GM12801 (cell line): ENCODE data around the gene MECR.

Experiments used
- TF ChIP-seq, protein P1 (sequence below): IDR thresholded peaks from one replicate; pipeline ENCODE4 v1.5.1; 2011; ENCODE audit warnings: control low read depth; ENCODE audit not compliant: insufficient read length; ENCODE audit errors: extremely low read depth

The MECR gene

DNA sequence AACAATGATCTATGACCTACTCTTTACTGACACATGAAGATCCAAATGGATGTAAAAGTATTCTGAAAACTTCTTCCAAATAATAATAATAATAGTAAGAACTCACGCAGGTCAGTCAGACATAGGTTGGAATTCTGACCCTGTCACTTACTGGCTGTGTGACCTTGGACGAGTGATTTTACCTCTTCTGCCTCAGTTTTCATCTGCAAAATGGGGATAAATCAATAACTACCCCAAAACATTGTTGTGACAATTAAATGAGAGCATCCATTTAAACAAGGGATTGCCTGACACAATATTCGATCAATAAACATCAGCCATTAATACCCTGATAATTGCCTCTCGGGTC lies 556 bp downstream of the MECR start:
- TF ChIP-seq, protein P1, sequence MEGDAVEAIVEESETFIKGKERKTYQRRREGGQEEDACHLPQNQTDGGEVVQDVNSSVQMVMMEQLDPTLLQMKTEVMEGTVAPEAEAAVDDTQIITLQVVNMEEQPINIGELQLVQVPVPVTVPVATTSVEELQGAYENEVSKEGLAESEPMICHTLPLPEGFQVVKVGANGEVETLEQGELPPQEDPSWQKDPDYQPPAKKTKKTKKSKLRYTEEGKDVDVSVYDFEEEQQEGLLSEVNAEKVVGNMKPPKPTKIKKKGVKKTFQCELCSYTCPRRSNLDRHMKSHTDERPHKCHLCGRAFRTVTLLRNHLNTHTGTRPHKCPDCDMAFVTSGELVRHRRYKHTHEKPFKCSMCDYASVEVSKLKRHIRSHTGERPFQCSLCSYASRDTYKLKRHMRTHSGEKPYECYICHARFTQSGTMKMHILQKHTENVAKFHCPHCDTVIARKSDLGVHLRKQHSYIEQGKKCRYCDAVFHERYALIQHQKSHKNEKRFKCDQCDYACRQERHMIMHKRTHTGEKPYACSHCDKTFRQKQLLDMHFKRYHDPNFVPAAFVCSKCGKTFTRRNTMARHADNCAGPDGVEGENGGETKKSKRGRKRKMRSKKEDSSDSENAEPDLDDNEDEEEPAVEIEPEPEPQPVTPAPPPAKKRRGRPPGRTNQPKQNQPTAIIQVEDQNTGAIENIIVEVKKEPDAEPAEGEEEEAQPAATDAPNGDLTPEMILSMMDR: no peak

DNA sequence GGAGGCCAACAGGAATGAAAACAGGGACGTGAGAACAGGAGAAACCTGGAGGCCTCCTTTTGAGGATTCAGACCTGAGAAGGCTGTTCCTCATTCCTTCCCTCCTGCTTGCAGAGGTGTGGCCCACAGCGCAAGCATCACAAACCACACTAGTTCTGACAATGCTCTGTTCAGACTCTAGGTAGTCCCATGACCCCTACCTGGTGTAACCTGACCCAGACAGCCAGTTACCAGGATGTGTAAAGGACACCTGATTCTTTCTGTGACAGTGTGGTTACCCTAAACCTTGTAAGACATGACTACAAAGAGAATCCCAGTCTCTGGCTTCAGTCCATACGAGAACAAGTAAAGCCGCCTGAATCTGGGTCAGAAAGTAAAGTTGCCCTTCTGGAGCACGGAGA lies 3.2 kb downstream of the MECR start:
- TF ChIP-seq, protein P1: no peak

DNA sequence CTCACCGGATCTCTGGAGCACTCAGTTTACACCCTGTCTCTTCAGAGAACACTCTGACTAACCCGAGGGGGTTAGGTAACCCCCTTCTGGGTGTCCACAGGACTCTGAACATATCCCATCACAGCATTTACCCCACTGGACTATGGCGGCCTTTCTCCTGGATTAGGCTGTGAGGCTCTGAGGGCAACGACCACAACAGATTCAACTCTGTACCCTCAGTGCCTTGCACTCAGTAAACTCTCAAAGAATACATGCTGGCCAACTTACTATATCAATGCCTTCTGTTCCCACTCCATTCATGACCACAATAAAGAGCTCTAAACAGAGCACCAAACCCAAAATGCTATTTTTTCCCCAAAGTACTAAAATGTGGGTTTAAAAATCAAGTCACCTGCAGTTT lies 5.4 kb downstream of the MECR start:
- TF ChIP-seq, protein P1: no peak

DNA sequence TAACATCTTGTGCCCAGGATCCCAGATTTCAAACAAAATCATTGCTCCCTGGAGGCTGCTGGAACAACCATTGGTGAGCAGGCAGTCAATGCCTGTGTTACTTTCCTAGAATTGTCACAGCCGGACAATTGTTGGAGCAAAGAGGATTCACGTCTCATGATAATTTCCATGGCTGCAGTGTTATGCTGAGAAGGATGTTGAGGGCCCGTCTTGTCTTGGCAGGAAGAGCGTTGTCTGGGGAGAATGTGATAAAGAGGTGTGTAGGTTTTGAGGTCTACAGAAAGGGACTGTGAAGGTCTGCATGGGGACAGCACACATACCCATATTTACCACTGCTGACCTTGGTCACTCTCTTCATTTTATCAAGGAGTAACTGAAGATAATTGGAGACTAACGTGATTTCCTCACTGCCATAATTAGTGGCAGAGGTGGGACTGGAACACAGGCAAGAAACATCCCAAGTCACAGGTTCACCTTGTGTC lies 6.3 kb downstream of the MECR start:
- TF ChIP-seq, protein P1: no peak

DNA sequence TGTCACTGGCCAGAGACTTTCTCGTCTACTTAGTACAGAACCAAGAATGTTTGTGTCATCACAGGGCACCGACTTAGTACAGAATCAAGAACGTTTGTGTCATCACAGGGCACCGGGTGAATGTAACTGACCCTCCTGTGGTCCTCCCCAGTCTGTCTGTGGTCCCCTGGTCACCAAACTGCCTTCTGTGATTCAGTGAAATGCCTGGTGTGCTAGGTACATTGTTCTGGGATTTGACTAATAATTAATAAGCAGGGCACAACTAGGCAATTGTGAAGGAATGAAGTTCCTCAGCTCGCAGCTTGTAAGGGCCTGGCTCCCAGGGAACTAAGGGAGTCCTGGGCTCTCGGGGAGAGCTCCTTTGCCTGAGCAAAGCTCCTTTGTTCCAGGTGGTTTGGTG lies 7.2 kb downstream of the MECR start:
- TF ChIP-seq, protein P1: no peak

DNA sequence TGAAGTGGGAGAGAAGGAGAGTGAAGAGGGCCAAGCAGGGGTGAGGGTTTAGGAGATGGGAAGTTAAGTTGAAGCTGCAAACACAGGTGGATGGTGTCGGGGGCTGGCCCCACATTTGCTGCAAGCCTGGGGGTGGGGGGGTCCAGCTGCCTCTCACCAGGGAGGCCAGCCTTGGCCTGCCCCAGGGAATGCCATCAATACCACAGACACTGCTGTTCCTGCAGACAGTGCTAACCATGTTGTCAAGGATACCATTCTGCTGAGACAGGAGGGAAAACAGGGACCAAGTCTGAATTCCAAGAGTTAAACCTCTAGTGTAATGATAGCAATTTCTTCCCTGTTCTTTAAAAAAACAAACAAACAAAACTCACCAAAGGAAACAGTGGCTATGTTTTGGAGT lies 8.0 kb downstream of the MECR start:
- TF ChIP-seq, protein P1: no peak

DNA sequence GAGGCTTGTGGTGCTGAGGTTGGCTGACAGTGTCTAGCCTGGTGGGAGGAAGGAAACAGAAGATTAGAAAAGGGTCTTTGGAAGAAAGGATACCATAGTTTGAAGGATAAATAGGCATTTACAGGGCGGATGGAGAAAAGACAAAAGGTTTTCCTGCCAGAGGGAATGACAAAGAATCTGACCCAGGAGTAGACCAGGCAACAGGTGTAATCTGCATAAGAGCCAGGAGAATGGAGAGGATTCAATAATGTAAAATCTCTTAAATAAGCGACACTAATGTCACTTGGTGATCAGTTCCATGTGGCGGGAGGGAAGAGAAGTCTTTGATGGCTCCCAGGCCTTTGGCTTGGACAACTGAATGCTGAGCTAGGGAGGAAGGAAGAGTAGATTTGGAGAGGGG lies 9.4 kb downstream of the MECR start:
- TF ChIP-seq, protein P1: no peak

DNA sequence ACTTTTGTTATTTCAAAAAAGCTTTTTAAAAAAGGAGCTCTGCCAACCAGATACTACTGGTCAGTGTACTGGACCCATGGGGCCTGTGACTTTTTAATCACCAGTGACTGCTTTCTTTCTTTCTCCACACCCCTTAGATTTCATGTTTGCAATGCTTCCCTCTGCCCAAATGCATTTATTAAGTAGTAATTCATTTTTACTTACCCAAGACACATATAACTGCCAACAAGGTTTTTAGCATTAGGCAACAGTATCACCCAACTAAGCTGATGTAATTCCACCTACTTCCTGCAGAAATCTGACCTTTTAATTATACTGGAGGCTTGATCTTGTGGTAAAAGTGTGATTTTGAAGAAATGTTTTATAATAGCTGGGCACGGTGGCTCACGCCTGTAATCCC lies 12.5 kb downstream of the MECR start:
- TF ChIP-seq, protein P1: no peak
